GM10248 (cell line): ENCODE results near the gene BAIAP2.

Source experiments
- CTCF ChIA-PET: fragments of 300-600 bp; sonication (Branson Sonifier 250); formaldehyde crosslinking; extraction: SDS; loops from one replicate; lab custom pipeline; 2021; ENCODE audit warnings: antibody characterized with exemption; lab: Yijun Ruan, JAX
- POLR2A ChIA-PET: fragments of 350-650 bp; sonication (Branson Sonifier 250); formaldehyde crosslinking; extraction: SDS; loops from one replicate; lab custom pipeline; 2020; ENCODE audit warnings: antibody characterized with exemption; lab: Yijun Ruan, JAX
- DNase-seq: peaks from one replicate; pipeline ENCODE4 v3.0.0; 2012; ENCODE audit errors: extremely low spot score
- TF ChIP-seq, protein P1 (sequence below): IDR thresholded peaks from 2 replicates; pipeline ENCODE4 v1.5.1; 2012; ENCODE audit warnings: mild to moderate bottlenecking, low read depth; ENCODE audit errors: extremely low read depth, missing control alignments, control extremely low read depth

BAIAP2 gene

GRCh38 chr17:81091774-81092517 lies 57.0 kb downstream of the BAIAP2 start:
- POLR2A ChIA-PET, result no interaction called here
- TF ChIP-seq, protein P1, sequence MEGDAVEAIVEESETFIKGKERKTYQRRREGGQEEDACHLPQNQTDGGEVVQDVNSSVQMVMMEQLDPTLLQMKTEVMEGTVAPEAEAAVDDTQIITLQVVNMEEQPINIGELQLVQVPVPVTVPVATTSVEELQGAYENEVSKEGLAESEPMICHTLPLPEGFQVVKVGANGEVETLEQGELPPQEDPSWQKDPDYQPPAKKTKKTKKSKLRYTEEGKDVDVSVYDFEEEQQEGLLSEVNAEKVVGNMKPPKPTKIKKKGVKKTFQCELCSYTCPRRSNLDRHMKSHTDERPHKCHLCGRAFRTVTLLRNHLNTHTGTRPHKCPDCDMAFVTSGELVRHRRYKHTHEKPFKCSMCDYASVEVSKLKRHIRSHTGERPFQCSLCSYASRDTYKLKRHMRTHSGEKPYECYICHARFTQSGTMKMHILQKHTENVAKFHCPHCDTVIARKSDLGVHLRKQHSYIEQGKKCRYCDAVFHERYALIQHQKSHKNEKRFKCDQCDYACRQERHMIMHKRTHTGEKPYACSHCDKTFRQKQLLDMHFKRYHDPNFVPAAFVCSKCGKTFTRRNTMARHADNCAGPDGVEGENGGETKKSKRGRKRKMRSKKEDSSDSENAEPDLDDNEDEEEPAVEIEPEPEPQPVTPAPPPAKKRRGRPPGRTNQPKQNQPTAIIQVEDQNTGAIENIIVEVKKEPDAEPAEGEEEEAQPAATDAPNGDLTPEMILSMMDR, result no peak
- CTCF ChIA-PET, result interaction anchor here (1.0 to 1.4 kb wide), 3 partner anchors 10 to 43 kb away, joined by 3 to 9 read pairs (median 3); no protein-coding TSS in a partner anchor
- no peak for DNase-seq

DNA sequence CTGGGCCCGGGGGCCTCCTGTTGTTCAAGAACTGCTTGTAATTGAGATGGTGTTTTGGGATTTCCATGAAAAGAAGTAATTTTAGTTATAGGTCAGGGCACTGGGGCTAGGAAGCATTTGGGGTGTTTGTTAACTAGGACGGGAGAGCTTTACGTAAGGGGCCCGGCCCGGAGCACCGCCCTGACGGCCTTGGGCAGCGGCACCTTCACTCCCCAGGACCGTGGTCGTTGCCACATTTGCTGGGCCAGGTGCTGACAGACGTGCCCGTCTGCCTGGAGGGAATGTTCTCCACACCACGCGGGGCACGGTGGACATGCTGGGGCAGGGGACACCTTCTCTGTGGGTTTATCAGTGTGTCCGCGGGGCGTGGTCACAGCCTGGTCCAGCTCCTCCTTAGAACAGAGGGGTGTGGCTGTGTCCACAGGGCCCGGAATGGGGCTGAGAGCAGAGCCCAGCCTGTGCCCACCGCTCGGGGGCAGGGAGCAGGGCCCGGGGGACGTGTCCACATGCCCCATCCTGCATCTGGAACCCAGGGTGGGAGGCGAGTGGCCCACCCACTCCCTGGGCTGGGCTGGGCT lies 57.7 kb downstream of the BAIAP2 start:
- TF ChIP-seq, protein P1, result no peak
- CTCF ChIA-PET, result interaction anchor here (1.0 to 1.4 kb wide), 3 partner anchors 9 to 42 kb away, joined by 3 to 9 read pairs (median 3); no protein-coding TSS in a partner anchor
- POLR2A ChIA-PET, result no interaction called here
- no peak for DNase-seq

- ChIA-PET POLR2A (no interaction called here), CTCF (interaction anchor here (1.4 kb wide), 1 partner anchor 9 kb away, joined by 4 read pairs; no protein-coding TSS in a partner anchor)
- TF ChIP-seq, protein P1, result no peak
- DNase-seq, result no peak
Measured at GRCh38 chr17:81093619-81094508, 58.9 kb downstream of the BAIAP2 start.

DNA sequence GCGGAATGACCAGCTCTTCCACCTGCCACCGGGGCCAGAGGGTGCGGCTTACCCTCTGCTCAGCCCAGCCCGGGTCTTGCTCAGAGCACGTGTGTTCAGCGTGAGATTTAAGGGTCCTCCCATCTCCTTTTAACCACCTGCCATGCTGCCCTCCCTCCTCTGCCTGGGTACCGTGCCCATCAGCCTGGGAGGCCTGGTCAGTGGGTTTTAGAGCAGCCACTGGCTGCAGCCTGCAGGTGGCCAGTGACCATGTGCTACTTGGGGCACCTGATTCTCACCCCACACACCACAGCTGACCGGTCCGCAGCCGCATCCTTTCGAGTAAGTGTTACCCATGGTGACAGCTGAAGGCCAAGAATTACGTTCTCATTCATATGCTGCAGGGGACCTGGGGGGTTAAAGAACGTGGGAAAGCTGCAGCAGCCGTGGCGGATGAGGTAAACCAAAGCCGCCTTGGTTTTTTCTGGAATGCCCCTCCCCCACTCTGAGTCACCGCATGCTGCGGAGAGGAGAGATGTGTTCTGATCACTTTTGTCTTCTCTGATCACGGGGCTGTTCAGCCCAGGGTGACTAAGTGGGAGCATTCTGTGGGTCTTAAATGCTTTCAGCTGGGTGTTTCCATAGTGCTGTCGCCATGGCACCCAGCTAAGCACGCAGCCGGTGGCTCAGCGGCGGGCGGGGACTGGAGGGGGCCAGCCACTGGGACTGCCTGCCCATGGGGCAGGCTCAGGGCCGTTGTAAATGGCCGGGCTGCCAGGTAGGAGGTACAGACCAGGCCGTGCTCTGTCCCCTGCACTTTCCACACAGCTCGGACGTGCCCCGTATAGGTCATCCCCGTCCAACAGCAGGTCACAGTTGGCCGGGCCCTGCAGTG lies 59.8 kb downstream of the BAIAP2 start:
- no peak for DNase-seq
- CTCF ChIA-PET, result interaction anchor here (1.0 to 1.4 kb wide), 2 partner anchors 8 to 71 kb away, joined by 3 to 4 read pairs; no protein-coding TSS in a partner anchor
- POLR2A ChIA-PET, result no interaction called here

GRCh38 chr17:81095383-81095762 lies 60.4 kb downstream of the BAIAP2 start:
- ChIA-PET POLR2A (no interaction called here), CTCF (interaction anchor here (1.0 kb wide), 1 partner anchor 72 kb away, joined by 3 read pairs; no protein-coding TSS in a partner anchor)
- TF ChIP-seq, protein P1, result no peak
- DNase-seq, result no peak

More for the DNA sequence above, 59.8 kb downstream of the BAIAP2 start:
- TF ChIP-seq, protein P1, result no peak
